G401.6 (cell line): ENCODE measurements around the gene ACSF3.
"Not testable (repeated sequence)": the region's sequence is repeated elsewhere in the genome, so short reads cannot be mapped to it uniquely, and the experiment has no call there.

Source experiments
- FAIRE-seq: peaks from 2 replicates; lab custom pipeline; 2012; peaks lifted over from hg19 to GRCh38; lab: Jason Lieb, UNC

ACSF3 gene

GRCh38 chr16:89175280-89176146, 81.9 kb downstream of the ACSF3 start:
- FAIRE-seq: no peak

DNA sequence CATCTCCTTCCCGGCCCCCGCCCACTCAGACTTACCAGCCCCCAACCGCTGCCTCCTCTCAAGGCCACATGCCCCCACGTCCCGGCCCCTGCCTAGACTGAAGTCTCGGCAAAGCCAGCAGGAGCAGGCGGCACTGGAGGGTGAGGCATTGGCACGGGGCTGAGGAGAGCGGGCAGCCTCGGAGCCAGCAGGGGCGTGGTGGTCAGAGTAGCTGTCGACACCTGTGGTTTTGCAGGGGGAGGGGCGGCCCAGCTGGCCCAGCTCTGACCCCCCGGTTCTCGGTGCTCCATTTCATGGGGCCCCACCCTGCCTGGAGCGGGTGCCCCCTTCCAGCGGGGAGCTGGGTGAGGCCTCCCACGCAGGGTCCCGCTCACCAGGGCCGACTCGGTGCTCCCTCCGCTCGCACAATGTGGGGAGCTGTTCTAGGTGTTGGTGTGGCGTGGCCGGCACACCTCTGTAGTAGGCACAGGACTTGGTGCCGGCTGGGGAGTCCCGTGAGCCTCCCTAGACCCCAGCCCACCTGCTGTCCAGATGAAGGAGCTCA, 82.6 kb downstream of the ACSF3 start:
- FAIRE-seq: no peak

GRCh38 chr16:89176717-89177116, 83.1 kb downstream of the ACSF3 start:
- no peak for FAIRE-seq

DNA sequence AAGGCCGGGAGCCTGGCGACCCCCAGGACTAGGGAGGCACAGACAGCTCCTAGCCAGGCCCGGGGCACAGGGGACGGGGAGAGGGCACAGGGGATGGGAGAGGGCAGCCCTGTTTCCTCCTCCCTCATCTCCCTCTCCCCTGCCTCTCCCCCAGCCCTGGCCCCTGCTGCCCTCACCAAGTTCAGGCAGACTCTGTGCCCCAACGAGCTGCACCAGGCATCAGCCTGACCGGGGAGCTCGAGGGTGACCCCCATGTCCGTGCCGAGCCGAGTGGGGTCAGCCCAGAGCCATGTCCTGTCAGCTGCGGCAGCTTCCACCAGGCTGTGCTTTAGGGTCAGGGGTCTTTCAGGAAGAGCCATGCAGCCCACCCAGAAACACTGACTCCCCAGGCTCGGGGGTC, 83.8 kb downstream of the ACSF3 start:
- no peak for FAIRE-seq

- no peak for FAIRE-seq
Observed at GRCh38 chr16:89178453-89179147, 84.9 kb downstream of the ACSF3 start.

DNA sequence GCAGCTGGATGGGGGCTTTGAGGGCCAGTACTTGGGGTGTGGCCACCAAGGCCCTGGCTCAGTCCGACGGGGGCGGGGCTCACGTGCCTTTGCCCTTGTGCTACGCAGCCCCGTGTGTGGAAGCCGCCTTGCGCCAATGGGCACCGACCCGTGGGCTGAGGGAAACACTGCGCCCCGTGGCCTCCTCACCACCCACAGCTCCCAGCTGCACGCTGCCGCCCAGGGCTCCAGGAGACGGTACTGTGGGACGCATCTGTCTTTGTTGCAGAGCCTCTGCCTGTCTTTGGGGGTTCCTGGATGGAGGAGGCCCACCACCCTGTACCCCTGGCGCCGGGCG, 85.5 kb downstream of the ACSF3 start:
- FAIRE-seq: no peak

DNA sequence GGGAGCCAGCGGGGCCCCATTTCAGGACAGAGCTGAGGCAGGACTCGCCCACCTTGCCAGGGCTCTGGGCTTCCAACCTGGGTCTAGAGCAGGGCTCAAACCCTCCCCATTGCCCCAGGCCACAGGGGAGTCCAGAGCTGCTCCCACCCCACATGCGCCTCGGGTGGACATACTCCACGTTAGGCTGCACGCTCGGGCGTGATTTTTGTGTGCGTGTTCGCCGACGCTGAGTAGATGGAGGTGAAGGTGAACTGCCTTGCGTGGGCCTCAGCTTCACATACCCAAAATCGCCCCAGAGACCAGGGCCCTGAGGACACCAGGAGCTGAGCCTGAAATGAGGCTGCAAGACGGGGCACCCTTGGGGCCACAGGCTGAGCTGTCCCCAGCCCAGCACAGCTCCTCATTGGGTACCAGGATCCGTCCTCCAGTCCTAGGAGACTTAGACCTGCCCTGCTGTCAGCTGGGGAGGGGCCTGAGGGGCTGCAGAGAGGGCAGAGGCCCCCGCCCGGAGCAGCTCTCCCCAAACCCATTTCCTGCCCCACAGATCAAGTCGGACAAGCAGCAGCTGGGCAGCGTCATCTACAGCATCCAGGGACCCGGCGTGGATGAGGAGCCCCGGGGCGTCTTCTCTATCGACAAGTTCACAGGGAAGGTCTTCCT, 86.1 kb downstream of the ACSF3 start:
- FAIRE-seq: no peak

- no peak for FAIRE-seq
Observed at GRCh38 chr16:89183463-89183862, 89.8 kb downstream of the ACSF3 start.

GRCh38 chr16:89183975-89184676, 90.5 kb downstream of the ACSF3 start:
- no peak for FAIRE-seq

DNA sequence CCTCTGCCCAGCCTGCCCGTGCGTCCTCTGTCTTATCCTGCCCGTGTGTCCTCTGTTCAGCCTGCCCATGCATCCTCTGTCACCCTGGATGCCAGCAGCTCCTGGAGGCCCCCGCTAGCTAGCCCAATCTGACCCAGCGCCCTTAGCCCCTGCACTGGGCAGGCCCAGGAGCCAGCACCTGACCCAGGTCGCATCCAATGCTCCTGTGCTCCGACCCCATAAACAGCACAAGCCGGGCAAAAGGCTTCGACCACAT, 91.0 kb downstream of the ACSF3 start:
- no peak for FAIRE-seq

DNA sequence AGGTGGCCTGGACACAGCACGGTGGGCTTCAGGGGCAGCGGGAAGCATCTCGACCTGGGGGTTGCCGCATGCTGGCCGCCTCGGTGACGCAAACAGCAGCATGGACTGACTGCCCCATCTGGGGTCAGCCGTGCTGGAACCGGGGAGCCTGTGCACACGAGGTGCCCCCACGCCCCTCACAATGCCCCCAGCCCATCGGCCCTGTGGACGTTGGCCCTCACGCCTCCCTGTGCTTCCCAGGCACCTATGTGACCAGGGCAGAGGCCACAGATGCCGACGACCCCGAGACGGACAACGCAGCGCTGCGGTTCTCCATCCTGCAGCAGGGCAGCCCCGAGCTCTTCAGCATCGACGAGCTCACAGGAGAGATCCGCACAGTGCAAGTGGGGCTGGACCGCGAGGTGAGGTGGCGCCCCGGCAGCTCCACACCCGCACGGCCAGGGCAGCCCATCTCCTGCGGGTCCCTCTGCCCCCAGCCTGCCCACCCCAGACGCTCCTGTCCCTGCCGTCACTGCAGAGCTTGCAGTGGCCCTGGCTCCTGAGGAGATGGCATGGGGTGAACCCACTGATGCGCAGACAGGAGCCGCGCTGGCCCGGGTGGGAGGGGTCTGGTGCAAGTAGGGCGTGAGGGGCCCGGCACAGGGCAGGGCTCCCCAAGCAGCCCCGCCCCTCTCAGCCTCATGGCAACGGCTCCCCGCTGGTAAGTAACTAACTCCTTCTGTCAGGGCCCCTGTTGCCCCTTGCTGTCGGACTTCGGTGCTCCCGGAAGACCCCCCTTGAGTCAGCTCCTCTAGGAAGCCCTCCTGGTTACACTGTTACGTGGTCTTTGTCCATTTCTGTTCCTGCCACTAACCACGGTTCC, 91.5 kb downstream of the ACSF3 start:
- no peak for FAIRE-seq

DNA sequence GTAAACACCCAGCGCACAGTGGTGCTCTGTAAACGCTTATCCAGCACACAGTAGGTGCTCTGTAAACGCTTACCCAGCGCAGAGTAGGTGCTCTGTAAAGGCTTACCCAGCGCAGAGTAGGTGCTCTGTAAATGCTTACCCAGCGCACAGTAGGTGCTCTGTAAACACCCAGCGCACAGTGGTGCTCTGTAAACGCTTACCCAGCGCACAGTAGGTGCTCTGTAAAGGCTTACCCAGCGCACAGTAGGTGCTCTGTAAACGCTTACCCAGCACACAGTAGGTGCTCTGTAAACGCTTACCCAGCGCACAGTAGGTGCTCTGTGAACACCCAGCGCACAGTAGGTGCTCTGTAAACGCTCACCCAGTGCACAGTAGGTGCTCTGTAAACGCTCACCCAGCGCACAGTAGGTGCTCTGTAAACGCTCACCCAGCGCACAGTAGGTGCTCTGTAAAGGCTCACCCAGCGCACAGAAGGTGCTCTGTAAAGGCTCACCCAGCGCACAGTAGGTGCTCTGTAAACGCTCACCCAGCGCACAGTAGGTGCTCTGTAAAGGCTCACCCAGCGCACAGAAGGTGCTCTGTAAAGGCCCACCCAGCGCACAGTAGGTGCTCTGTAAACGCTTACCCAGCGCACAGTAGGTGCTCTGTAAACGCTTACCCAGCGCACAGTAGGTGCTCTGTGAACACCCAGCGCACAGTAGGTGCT, 92.4 kb downstream of the ACSF3 start:
- FAIRE-seq: not testable (repeated sequence)

- not testable (repeated sequence) for FAIRE-seq
Observed at GRCh38 chr16:89186593-89187031, 93.0 kb downstream of the ACSF3 start.

- FAIRE-seq: no peak
Observed at GRCh38 chr16:89187032-89187769, 93.5 kb downstream of the ACSF3 start.

DNA sequence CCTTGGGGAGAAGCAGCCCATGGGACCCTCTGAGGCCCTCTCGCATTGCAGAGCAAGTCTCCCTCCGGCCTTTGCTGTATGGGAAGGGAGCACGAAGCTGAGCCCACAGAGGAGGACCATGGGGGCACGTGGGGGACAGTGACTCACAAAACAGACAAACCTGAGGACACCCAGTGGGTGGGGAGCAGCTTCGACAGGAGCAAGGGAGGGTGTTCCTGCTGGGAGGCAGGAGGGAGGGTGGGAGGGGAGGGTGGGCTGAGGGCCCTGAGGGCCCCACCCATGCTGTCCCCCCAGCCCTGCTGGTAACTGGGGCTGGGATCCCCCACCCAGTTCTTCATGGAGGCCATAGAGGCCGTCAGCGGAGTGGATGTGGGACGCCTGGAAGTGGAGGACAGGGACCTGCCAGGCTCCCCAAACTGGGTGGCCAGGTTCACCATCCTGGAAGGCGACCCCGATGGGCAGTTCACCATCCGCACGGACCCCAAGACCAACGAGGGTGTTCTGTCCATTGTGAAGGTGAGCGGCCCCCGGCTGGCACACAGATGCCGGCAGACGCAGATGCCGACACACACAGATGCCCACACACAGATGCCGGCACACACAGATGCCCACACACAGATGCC, 94.2 kb downstream of the ACSF3 start:
- FAIRE-seq: no peak

DNA sequence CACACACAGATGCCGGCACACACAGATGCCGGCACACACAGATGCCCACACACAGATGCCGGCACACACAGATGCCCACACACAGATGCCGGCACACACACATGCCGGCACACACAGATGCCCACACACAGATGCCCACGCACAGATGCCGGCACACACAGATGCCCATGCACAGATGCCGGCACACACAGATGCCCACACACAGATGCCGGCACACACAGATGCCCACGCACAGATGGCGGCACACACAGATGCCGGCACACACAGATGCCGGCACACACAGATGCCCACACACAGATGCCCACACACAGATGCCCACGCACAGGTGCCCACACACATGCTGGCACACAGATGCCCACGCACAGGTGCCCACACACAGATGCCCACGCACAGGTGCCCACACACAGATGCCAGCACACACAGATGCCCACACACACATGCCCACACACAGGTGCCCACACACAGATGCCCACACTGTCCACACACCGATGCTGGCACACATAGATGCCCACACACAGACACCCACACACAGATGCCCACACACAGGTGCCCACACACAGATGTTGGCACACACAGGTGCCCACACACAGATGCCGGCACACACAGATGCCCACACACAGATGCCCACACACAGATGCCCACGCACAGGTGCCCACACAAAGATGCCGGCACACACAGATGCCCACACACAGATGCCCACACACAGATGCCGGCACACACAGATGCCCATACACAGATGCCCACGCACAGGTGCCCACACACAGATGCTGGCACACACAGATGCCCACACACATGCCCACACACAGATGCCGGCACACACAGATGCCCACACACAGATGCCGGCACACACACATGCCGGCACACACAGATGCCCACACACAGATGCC, 95.1 kb downstream of the ACSF3 start:
- not testable (repeated sequence) for FAIRE-seq

GRCh38 chr16:89189358-89190025, 95.8 kb downstream of the ACSF3 start:
- no peak for FAIRE-seq
